HUDEP-2 (cell line): Measurements from ENCODE around the gene QRFP.
"Not testable (repeated sequence)": the region's sequence is repeated elsewhere in the genome, so short reads cannot be mapped to it uniquely, and the experiment has no call there.

Source experiments
- DNase-seq, 76 experiments: peaks; one replicate each; lab custom pipeline; 2025; ENCODE audit not compliant: unreplicated experiment in 76 of 76; lab: John Stamatoyannopoulos, UW

The QRFP gene

DNA sequence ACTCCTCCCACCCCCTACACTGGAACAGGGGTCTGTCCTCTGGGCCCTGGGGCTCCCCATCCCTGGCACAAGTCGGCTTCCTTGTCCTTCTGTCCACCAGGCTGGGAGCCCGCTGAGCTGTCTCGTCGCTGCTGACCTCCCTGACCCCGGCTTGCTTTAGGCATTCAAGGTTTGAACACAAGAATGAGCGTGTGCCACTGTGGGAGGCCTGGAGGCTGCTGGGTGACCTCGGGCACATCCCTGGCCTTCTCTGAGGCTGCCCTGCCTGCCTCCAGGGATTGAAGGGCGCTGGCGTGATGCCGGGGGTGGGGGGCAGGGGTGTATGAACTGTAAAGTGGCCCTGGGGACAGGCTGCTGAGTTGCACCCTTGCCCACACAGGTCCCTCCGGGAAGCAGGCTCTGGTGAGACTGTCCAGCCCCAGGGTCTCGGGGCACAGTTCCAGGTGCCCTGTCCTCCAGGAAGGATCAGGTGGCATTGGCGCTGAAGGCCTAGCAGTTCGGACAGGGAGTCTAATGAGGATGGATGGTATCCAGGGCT is 24.2 kb upstream of the QRFP start:
- no peak for DNase-seq

DNA sequence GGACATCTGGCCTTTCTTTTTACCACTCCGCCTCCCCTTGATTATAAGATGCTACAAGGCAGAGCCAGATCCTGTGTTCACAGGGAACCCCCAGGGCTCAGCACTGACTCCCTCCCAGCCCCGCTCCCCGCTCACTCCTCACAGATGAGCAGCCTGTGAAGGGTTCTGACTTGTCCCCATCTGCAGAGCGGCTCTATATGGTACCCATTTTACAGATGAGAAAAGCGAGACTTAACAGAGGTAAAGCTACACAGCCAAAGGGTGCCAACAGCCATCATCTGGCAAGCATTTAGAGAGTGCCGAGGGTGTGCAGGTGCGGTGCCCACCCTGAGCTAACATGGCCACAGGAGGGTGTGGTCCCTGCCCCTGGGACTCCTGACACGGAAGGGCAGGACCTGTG is 23.6 kb upstream of the QRFP start:
- DNase-seq: no peak

DNA sequence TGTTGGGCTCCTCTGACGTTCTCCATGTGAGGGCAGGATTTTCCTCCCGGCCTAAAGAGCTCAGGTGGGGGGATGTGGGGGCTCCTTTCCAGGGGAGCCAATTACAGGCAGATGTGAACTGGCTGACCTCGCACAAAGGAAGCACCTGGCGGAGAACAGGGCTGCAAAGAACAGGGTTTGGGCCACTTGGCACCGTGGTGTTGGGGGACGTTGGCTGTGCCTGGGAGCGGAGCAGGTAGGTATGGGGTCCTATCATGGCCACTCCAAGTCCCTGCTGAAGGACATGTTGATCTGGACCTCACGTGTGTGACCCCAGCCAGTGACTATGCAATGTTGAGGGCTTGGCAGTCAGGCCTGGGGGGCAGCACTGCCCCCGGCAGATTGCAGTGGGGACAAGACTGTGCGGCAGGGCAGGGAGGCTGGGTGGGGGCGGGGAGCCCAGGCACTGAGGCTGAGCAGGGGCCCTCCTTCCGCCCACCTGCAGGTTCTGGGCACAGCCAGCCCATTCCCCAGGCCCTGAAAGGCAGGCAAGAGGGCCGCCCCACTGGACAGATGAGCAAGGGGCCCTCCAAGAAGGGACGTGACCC is 23.0 kb upstream of the QRFP start:
- no peak for DNase-seq

DNA sequence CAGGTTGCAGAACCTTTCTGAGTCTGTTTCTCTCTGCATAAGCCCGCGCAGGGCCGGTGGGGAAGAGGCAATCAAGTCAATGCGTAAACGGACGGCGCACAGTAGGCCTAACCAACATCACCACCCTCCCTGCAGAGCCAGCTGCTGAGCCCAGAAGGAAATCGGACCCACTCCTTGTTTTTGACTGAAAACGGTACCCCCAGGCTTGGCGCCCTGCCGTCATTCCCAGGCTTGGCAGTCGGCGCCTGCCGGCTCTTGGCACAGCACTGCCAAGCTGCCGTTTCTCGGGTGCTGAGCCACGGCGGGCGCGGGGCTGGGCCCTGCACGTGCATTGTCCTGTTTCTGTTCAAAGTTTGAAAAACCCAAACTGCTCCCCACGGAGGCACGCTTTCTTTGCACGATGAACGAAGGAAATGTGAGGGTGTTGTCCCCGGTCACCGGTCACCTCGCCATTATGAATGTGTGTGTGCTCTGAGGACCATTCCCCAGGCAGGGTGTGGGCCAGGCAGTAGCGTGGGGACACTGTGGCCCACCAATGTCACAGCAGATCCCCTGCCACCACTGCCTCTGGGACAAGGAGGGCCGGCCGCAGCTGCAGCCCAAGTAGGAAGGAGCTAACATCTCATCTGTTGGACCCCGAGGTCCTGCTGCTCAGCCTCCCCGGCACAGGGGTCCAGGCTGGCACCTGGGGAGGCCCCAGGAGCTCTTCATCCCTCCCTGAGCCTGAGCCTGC is 22.4 kb upstream of the QRFP start:
- DNase-seq: no peak

DNA sequence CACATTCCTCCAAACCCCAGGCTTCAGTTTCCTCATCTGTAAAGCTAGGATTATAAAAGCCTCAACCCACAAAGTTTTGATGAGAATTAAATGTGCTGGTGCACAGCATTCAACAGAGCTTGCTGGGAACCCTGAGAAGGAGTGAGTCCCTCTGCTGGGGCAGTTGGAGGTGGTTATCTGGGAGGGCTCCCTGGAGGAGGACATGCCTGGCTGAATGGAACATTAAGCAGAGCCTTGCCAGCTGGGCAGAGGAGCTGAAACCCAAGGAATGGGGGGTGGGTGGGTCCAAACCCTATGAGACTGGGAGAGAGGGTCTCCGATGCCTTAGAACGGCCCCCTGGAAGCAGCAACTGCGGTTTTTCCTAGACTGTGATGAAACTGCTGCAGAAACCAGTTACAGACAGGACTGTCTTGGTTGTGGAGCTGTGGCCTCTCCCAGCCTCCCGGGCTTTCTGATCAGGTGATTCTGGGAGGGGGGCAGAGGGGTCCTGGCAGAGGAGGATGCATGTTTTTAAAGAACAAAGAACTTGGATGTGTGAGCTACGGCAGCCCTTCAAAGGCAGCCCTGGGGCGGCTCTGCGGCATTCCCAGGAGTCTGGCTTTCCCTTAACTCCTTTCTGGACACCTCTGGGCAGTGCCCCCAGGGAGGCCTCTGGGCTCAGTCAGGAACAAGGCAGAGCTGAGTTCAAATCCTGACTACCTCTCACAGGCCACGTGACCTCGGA is 21.7 kb upstream of the QRFP start:
- no peak for DNase-seq

DNA sequence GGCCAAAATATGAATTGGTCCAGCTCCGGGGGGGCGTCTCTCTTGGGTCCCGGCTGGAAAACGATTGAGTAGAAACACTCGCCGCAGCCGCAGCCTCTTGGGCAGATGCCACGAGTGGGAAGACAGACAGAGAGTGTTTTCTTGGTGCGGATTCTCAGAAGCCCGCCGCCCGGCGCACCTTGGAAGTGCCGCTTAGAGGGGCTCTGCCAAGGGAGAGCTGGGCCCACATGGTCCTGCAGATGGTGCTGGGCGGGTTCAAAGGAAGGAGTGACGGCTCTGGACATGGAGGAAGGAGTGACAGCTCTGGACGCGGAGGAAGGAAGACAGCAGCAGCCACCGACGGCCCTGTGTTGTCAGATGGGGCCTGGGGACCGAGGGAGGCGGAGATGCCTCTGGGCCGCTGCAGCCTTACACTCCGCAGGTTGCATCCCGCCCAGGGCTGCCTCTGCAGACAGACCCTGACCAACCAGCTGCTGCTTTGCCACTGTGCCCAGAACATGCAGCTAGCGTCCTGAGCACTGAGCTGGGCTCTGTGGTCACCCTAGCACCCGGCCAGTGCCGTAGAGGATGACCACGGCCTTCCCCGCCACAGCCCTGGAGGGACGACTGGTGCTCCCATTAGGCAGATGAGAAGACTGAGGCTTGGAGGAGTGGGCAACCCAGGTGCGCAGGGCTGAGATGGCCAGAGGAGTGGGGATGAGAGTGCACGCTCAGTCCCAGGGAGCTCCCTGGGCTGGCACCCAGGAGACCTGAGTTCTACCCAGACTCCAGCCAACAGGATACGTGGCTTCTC is 20.8 kb upstream of the QRFP start:
- no peak for DNase-seq

DNA sequence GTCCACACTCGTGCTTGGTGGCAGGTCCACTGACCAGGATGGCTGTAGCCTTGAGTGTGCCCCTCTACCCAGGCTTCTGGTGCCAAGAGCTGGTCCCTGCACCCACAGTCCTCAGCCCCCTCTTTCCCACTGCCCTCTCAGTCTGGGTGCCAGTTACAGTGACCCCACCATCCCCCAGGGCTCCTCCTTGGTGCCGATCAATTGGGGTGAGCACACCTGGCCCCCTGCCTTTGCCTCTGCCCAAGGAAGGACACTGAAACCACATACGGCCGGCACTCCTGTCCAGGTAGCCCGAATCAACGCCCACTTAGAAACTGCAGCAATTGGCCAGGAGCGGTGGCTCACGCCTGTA is 18.5 kb upstream of the QRFP start:
- no peak for DNase-seq

DNA sequence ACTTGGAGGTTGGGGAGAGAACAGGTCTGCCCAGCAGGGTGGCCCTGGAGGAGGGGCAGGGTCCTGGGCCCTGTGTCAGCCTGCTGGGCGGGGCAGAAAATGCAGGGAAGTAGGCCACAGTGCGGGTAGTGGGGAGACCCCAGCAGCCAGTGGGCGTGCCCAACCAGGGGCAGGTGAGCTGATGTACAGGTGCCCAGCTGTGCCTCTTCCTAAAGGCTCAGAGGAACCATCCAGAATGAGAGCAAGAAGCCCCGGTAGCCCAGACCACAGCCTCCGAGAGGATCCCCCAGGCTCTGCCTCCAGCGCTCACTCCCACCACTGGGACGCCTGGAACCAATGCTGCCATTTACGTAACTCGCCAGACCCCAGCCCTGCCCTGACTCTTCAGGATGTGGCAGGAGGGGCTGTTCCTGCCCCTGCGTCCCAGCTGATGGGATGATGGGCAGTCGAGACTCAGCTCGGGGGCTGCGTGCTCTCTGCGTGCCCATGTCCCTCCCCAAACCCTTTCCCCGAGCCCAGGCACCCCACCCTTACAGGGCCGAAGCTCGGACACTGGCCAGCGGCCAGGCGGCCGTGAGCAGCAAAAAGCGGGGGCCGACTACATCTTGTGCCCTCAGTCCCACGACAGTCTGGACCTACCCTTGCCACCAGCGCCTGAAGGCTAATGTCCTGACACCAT is 17.9 kb upstream of the QRFP start:
- DNase-seq: no peak

DNA sequence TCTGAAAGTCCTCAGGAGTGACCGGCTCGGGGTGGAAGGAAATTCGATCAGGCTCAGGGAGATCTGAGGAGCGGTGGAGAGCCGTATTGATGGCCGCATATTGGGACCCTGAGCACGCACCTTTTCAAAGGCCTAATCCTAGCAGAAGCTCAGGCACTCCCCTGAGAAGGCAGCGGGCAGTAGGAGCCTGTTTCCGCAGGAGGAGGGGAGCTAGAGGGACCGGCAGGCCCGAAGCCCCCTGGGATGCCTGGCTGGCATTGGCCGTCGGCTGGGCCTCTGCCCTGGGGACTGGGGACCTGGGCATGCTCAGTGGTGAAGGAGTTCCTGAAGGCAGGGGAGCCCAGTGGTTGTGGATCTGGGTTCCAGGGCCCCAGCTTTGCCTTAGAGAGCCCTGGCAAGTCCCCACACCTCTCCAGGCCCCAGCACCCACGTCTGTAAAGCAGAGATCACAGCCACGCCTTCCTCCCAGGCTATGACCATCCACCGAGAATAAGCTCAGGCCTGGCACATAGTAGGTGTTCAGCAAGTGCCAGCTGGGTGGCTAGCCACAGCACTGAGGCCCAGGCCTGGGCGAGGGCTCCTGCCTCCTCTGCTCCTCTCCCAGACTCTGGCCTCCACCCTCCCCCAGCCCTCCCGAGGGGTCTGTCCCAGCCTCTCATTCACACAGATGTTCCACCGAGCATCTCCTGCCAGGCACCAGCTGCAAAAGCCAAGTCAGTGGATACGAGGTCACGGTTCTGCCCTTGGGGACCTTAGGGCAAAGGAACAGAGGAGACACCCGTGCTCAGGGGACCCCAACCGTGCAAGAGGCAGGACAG is 17.2 kb upstream of the QRFP start:
- DNase-seq: no peak

DNA sequence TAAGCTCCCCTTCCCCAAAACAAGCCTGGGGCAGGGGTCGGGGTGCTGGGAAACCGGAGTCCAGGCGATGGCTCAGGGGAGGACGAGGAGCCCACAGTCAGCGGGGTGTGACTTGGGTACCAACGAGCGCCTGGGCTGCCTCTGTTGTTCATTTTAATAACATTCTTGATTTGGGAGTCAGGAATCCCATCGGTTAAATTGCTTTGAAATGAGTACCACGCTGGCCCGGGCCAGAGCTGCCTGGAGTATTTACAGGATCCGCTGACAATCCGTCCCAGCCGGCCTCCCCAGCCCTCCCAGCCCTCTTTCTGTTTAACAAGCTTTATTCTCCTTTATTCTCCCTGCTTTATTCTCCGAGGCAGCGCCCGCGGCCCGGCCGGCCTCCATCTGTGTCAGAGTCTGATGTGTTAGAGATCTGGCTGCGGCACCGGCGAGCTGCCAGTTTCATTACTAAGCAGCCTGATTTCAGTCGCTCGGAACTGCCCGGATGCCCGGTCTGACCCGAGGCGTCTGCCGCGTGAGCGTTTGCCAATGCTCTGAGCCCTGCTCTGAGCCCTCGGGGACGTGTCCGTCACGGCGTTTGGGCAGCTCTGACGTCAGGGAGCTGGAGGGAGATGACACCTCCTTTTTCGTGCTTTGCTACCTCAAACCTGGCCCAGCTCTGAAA is 16.5 kb upstream of the QRFP start:
- no peak for DNase-seq

DNA sequence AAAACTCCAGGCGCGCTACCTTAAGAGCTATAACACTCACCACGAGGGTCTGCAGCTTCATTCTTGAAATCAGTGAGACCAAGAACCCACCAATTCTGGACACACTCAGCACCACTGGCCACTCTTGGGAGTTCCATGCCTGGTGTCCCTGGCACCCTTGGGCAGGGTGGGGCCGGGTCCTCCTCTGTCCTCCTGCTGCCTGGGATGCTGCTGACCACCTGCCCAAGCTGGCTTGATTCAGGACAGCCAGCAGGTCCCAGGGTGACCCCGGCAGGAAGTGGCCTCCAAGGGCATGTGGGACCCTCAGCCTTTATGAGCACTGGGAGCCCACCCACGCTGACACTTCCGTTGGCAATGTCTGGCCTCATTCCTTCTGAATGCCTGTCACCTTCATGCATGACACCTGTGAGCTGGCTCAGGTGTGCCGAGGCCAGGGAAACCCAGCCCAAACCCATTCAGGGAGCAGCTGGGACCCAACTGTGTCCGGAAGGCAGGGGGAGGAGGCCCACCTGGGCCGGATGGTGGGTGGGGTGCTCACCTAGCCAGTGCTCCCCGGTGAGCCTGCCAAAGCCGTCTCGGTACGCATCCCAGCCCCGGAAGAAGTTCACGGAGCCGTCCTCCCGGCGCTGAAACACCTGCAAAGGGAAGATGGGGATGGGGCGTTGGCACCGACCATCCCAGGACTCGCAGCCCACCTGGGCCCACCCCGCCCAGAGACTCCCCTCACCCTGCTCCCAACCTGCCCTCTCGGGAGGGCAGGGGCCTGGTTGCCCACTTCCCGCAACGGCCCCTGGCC is 14.8 kb upstream of the QRFP start:
- DNase-seq: no peak

DNA sequence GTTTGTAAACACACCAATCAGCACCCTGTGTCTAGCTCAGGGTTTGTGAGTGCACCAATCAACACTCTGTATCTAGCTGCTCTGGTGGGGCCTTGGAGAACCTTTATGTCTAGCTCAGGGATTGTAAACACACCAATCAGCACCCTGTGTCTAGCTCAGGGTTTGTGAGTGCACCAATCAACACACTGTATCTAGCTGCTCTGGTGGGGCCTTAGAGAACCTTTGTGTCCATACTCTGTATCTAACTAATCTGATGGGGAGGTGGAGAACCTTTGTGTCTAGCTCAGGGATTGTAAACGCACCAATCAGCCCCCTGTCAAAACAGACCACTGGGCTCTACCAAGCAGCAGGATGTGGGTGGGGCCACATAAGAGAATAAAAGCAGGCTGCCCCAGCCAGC is 14.1 kb upstream of the QRFP start:
- DNase-seq: not testable (repeated sequence)

DNA sequence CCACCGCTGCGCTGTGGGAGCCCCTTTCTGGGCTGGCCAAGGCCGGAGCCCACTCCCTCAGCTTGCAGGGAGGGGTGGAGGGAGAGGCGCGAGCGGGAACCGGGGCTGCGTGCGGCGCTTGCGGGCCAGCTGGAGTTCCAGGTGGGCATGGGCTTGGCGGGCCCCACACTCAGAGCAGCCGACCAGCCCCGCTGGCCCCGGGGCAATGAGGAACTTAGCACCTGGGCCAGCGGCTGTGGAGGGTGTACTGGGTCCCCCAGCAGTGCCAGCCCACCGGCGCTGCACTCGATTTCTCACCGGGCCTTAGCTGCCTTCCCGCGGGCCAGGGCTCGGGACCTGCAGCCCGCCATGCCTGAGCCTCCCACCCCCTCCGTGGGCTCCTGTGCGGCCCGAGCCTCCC is 13.4 kb upstream of the QRFP start:
- not testable (repeated sequence) for DNase-seq

DNA sequence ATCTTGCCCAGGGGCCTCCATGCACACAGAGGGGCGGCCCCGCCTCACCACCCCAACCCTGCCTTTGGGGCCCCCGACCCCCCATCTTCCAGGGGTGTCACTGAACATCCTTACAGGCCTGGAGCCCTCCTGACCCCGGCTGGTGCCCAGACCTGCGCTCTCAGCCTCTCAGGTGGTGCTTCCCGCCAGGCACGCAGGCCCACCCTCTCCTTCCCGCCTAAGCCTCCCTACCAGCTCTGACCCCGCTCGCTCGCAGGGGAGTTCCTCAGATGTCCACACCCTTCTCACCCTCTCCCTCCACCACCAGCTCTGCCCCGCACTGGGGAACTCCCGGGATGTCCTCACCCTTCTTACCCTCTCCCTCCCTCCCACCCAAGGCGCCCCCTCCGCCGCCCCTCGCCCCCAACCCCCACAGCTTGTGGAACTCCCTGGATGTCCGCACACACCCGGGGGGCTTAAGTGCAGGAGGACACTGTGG is 12.3 kb upstream of the QRFP start:
- no peak for DNase-seq

DNA sequence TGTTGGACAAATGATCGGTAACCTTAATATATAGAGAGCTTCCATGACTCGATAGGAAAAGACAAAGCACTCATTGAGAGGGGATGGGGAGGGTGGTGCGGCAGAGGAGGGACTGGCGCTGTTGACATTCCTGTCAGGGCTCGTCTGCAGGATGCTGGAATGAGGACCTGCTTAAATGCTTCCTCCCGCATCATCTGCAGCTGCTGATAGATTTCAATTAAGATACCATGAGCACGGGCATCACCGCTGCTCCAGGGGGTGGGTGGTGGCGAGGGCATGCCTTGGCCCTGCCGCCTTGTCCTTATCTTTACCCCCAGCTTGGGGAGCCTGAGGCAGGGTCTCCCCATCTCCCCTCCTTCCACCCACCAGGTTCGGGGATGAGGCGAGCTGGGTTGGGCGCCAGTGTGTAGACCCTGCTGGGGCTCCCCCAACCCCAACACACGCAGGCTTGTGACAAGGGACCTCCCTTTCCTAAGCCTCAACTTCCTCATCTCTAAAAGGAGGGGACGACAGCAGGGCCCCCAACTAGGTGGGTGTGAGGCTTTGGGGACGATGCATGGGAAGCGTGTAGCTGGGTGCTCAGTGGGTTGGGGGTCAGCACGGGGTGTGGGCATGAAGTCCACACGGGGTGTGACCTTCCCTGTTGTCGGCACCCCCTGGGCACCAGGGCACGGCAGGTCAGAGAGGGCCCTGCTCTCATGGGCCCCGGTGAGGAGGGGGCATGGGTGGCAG is 11.7 kb upstream of the QRFP start:
- no peak for DNase-seq

DNA sequence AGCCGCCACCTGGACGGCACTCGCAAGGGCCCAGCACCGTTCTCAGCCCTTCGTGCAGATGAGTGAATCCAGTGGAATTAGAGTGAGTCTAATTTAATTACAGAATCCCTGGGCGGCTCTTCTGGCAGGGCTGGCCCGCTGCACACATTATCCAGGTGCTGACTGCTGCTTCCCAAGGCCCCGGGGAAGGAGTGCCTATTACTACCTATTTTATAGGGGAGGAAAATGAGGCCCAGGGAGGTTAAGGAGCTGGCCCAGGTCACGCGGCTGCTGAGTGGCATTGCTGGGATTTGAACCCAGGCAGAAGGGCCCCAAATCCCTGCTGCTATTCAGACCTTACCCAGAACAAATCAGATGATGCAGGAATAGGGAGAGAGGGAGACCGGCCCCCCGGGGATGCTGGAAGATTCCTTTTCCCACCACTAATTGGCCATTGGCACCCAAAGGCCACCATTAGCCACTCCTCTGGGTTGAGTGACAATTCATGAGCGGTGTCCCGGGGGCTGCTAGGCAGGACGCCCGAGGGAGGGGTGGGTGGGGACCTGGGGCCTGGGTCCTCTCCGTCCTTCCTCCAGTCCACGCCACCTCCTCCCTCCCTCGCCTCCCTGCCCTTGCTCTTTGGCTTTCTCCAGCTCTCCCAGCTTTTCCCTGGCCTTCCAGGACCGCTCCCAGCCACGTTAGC is 10.3 kb upstream of the QRFP start:
- no peak for DNase-seq
